Activated T-helper 17 cell treated with anti-CD3 and anti-CD28 coated beads, Interleukin-2, amount 50 U/mL, for 72 hours (primary cell): ENCODE results near the gene PDE12. TPM values are rescaled to one million over a fixed set of nuclear protein-coding genes. Genes with fewer than 3 reads are reported as not detected.

Experiments
- ATAC-seq: fragments of 150-1000 bp; cut with Tn5 transposase; replicated peaks from 2 replicates; pipeline ENCODE4 v1.10.0; 2021; ENCODE audit warnings: mild to moderate bottlenecking, moderate library complexity
- H3K27ac Mint-ChIP-seq: one replicate; pipeline ENCODE4 v1.8.0; 2022; ENCODE audit warnings: mixed read lengths
- H3K27me3 Mint-ChIP-seq: one replicate; pipeline ENCODE4 v1.8.0; 2022; ENCODE audit warnings: mixed read lengths
- H3K36me3 Mint-ChIP-seq: one replicate; pipeline ENCODE4 v1.8.0; 2022; ENCODE audit warnings: low read depth, mild to moderate bottlenecking, mixed read lengths
- H3K4me1 Mint-ChIP-seq: one replicate; pipeline ENCODE4 v1.8.0; 2022; ENCODE audit warnings: mixed read lengths
- H3K4me3 Mint-ChIP-seq: one replicate; pipeline ENCODE4 v1.8.0; 2022; ENCODE audit warnings: mild to moderate bottlenecking, mixed read lengths
- H3K9me3 Mint-ChIP-seq: one replicate; pipeline ENCODE4 v1.8.0; 2022; ENCODE audit warnings: mixed read lengths
- total RNA-seq, 2 donors: library from RNA; stranded (reverse); gene quantifications; one replicate each; pipeline ENCODE4 v1.2.3, GENCODE V29; 2022

The PDE12 gene, protein sequence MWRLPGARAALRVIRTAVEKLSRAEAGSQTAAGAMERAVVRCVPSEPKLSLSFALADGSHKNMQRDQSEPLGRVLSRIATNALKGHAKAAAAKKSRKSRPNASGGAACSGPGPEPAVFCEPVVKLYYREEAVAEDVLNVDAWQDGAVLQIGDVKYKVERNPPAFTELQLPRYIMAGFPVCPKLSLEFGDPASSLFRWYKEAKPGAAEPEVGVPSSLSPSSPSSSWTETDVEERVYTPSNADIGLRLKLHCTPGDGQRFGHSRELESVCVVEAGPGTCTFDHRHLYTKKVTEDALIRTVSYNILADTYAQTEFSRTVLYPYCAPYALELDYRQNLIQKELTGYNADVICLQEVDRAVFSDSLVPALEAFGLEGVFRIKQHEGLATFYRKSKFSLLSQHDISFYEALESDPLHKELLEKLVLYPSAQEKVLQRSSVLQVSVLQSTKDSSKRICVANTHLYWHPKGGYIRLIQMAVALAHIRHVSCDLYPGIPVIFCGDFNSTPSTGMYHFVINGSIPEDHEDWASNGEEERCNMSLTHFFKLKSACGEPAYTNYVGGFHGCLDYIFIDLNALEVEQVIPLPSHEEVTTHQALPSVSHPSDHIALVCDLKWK
- total RNA-seq, result 10 to 100 TPM; 20.8 to 31.4 TPM

DNA sequence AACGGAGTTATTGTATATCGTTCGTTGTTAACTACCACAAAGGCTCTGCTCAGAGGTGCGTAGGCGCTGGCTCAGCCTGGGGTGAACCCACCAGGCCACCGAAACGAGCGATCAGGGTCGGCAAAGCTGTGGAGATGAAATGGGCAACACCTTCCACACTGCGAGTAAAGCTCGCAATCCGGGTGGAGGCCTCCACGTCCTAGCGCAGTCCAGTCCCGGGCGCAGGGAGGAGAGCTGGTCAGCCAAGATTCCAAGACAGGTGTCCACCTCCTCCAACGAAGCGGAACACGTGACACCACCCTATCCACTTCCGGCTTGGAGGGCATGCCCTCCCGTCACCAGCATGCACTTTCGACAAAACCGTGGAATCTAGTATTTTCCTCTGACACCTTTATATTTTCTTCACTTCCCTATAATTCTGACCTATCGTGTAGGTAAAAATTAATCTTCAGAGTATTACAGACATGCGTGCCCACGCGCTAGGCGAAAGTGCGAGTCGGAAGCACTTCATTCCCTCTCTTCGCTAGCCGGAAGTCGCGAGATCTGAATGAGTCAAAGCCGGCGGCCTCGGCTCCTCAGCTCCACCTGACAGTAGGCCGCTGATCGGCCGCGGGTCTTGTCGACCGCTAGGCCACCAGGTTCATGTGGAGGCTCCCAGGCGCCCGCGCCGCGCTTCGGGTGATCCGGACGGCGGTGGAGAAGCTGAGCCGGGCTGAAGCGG lies at the start of gene PDE12:
TSS of gene PDE12 (plus strand) at position 537 of the 721 bp plus-strand sequence. CDS start at position 643, 106 bp downstream.
- ATAC-seq, result peak; percentile 86
- H3K9me3 Mint-ChIP-seq, result no peaks in the 10 kb centered on the region
- peak within 1 kb of the TSS; percentile 98 for H3K4me3 Mint-ChIP-seq
- no peaks in the 10 kb centered on the region for H3K27me3 Mint-ChIP-seq
- peaks cover 47% of the 10 kb centered on the region for H3K36me3 Mint-ChIP-seq
- peaks cover 13% of the 10 kb centered on the region for H3K4me1 Mint-ChIP-seq
- peak within 1 kb of the TSS; percentile 98 for H3K27ac Mint-ChIP-seq

DNA sequence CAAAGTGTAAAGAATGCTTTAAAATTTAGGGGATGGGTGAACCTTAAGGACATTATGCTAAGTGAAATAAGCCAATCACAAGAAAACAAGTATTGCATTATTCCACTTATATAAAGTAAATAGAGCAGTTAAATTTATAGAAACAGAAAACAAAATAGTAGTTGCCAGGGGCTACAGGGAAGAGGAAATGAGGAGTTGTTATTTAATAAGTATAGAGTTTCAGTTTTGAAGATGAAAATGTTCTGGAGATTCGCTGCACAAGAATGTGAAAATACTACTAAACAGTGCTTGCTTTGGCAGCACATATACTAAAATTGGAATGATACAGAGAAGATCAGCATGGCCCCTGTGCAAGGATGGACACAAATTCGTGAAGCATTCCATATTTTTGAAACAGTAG lies 43.9 kb upstream of the PDE12 start:
- Mint-ChIP-seq H3K36me3 (no peaks in the 10 kb centered on the region), H3K4me3 (no peak overlapping the region), H3K4me1 (no peaks in the 10 kb centered on the region), H3K27me3 (peaks cover 14% of the 10 kb centered on the region), H3K9me3 (no peaks in the 10 kb centered on the region), H3K27ac (no peak overlapping the region)
- ATAC-seq, result no peak

DNA sequence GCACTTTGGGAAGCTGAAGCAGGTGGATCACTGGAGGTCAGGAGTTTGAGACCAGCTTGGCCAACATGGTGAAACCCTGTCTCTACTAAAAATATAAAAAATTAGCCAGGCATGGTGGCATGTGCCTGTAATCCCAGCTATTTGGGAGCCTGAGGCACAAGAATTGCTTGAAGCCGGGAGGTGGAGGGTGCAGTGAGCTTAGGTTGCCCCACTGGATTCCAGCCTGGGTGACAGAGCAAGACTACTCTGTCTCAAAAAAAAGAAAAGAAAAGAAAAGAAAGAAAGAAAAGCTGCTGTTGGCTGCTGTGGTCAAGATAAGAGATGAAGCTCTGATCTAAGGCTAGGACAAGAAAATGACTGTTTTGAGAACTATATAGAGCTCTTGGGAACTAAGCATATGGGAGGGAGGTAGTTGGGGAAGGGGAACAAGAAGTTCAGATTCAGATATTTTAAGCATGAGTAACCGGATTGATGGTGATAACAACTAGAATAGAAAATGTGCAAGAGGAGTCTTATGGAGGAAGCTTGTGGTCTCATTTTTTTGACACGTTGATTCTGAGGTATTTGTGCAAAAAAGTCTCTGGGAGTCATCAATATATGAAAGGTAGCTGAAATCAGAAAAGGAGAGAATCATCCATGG lies 37.7 kb upstream of the PDE12 start:
- ATAC-seq, result no peak
- H3K4me1 Mint-ChIP-seq, result no peaks in the 10 kb centered on the region
- H3K4me3 Mint-ChIP-seq, result no peak overlapping the region
- peaks cover 7% of the 10 kb centered on the region for H3K27me3 Mint-ChIP-seq
- no peaks in the 10 kb centered on the region for H3K36me3 Mint-ChIP-seq
- H3K27ac Mint-ChIP-seq, result no peak overlapping the region
- H3K9me3 Mint-ChIP-seq, result no peaks in the 10 kb centered on the region

DNA sequence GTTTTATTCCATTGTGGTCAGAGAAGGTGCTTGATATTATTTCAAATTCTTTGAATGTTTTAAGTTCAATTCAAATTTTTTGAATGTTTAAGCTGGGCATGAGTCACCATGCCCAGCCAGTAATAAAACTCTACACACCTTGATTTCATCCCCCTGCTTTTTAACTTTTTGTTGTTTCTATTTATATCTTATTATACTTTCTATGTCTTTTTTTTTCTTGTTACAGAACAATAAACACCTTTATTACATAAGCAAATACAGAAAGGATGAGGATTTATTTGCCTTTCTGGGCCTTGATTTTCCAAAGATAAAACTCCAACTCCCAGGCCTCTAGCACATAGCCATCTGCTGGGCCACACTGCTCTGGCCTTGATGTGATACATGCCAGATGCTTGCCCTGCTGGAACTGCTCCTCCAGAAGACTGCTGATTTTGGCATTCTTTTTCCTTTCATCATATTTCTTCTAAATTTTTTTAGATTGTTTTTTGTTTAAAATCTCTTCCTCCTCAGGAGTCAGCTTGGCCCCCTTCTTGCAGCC lies 25.9 kb upstream of the PDE12 start:
- no peaks in the 10 kb centered on the region for H3K9me3 Mint-ChIP-seq
- no peak for ATAC-seq
- H3K36me3 Mint-ChIP-seq, result no peaks in the 10 kb centered on the region
- H3K27ac Mint-ChIP-seq, result no peak overlapping the region
- H3K27me3 Mint-ChIP-seq, result no peaks in the 10 kb centered on the region
- no peak overlapping the region for H3K4me3 Mint-ChIP-seq
- H3K4me1 Mint-ChIP-seq, result no peaks in the 10 kb centered on the region

DNA sequence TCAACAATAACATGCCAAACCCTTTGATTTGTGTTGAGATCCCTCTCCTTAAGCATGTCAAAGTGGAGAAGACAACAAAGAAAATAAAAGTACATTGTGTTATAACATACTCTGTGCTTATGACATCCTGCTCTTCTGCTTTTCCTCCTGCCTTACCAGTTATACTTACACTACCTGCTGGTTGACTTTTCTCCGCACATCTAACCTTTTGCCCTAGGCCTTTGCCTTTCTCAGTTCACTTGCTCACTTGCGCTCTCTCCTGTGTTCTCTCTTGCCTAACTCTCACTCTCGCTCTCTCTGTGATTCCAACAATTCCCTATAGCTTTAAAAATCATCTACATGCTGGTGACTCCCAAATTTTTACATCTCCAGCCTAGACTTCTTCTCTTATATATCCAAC lies 17.6 kb upstream of the PDE12 start:
- Mint-ChIP-seq H3K27me3 (no peaks in the 10 kb centered on the region), H3K9me3 (no peaks in the 10 kb centered on the region), H3K4me3 (no peak overlapping the region), H3K36me3 (no peaks in the 10 kb centered on the region), H3K27ac (no peak overlapping the region), H3K4me1 (no peaks in the 10 kb centered on the region)
- no peak for ATAC-seq

DNA sequence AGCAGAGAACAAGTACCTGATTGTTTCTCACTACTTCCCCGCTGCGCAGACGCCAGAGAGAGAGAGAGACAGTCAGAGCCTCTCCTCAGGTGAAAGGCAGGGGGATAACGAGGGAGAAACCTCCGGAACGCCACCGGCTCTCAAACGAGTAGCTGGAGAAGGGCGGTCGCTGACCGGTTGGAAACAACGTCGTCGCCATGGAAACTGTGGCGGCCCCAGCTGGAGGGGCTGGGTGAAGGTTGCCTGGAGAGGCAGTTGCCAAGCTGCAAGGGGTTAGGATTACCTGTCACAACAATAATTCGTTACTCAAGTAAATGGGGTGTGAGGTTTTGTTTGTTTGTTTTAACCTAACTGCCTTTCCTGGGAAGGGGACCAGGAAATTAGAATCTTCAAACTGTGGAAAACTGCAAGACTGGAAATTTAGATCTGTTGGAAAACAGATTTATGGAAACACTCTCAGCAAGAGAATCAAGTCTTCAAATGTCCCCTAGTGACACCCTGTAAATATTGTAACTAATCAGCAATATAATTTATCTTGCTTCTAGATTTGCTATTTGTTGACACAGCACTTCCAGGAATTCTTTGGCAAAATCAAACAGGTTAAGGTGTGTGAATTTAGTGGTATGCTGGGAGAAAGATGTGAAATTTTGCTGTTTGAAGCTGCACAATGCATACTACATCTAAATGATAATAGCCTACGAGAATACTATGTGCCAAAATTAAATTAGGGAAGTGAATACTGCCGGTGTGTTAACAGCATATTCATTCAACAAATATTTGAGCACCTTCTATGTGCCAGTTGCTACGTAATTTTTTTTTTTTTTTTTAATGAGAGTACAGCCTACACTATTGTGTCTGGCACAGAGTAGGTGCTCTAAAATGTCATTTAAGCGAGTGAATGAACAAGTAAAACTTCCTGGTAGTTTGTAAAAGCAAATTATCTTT lies 11.6 kb upstream of the PDE12 start, which contains the start of gene DNAH12:
TSS of gene DNAH12 (minus strand) at position 164 of the 945 bp plus-strand sequence. CDS start 1,474 bp downstream, outside the sequence.
- H3K9me3 Mint-ChIP-seq, result no peaks in the 10 kb centered on the region
- no peaks in the 10 kb centered on the region for H3K36me3 Mint-ChIP-seq
- H3K4me1 Mint-ChIP-seq, result no peaks in the 10 kb centered on the region
- no peak within 1 kb of the TSS for H3K4me3 Mint-ChIP-seq
- H3K27ac Mint-ChIP-seq, result no peak within 1 kb of the TSS
- peaks cover 7% of the 10 kb centered on the region for H3K27me3 Mint-ChIP-seq
- no peak for ATAC-seq

DNA sequence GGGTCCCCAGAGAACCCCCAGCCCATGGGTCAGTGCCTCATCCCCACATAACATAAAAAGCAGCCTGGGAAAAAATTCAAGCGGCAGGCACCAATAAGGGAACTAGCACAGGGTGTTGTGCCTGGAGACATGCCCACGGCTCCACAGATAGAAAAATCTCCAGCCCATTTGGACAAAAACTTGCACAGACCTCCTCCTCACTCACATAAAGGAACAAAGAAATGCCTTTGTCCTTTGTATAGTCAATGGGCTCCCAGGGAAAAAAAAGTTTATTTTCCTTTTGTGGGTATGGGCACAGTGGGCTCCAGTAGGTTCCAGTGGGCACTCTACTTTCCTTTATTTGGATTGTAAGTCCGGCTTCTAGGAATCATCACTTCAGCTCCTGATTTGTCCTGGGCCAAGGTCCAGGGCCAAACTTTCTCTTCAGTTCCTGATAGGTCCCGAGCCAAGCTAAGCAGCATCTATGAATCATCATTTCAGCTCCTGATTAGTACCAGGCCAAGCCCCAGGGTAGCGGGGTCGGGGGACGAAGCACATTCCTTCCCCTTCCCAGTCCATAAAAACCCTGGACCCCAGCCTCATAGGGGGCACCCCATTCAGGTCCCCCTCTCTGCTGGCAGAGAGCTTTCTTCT lies 10.3 kb upstream of the PDE12 start:
- Mint-ChIP-seq H3K4me3 (no peak overlapping the region), H3K27ac (no peak overlapping the region), H3K9me3 (no peaks in the 10 kb centered on the region), H3K27me3 (peaks cover 7% of the 10 kb centered on the region), H3K36me3 (no peaks in the 10 kb centered on the region), H3K4me1 (no peaks in the 10 kb centered on the region)
- no peak for ATAC-seq

DNA sequence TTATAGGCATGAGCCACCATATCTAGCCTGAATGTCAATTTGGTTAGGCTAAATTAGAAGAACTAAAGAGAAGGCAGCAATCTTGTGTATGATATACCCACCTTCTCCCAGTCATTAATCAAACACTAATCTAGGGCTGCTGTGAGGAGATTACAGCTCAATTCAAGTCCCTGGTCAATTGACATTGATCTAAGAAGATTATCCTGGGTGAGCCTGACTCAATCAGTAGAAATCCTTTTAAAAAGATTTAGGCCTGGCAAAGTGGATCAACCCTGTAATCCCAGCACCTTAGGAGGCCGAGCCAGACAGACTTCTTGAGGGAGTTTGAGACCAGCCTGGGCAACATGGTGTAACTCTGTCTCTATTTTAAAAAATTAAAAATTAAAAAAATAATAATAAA lies 9.5 kb upstream of the PDE12 start:
- Mint-ChIP-seq H3K4me3 (no peak overlapping the region), H3K27ac (no peak overlapping the region), H3K27me3 (peaks cover 7% of the 10 kb centered on the region), H3K9me3 (no peaks in the 10 kb centered on the region), H3K4me1 (no peaks in the 10 kb centered on the region), H3K36me3 (no peaks in the 10 kb centered on the region)
- ATAC-seq, result no peak

DNA sequence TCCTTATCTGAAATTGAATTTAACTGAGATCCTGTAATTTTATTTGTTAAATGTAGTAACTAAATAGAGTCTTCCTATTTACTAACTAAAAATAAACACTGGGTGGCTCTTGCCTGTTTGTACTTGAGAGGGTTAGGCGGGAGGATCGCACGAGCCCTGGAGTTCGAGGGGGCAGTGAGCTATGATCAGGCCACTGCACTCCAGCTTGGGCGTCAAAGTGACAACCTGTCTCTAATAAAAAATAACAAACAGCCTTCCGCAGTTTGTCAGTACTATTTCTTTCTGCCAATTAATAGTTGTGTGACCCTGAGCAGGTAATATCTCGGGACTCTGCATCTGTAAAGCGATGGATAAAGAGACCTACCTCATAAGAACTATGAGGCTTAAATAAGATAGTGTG lies 768 bp upstream of the PDE12 start:
- H3K4me3 Mint-ChIP-seq, result peak overlapping the region; percentile 98
- H3K36me3 Mint-ChIP-seq, result peaks cover 41% of the 10 kb centered on the region
- H3K27ac Mint-ChIP-seq, result peak overlapping the region; percentile 98
- no peaks in the 10 kb centered on the region for H3K27me3 Mint-ChIP-seq
- ATAC-seq, result no peak
- peaks cover 13% of the 10 kb centered on the region for H3K4me1 Mint-ChIP-seq
- no peaks in the 10 kb centered on the region for H3K9me3 Mint-ChIP-seq

DNA sequence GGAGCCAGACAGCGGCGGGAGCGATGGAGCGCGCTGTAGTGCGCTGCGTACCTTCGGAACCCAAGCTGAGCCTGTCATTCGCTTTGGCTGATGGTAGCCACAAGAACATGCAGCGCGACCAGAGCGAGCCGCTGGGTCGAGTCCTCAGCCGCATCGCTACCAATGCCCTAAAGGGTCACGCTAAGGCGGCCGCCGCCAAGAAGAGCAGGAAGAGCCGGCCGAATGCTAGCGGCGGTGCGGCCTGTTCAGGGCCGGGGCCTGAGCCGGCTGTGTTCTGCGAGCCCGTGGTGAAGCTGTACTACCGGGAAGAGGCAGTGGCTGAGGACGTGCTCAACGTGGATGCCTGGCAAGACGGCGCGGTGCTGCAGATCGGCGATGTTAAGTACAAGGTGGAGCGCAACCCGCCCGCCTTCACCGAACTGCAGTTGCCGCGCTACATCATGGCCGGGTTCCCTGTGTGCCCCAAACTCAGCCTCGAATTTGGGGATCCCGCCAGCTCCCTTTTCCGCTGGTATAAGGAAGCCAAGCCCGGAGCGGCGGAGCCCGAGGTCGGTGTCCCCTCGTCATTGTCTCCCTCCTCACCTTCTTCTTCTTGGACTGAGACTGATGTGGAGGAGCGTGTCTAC lies 498 bp downstream of the PDE12 start:
- ATAC-seq, result peak; percentile 37
- Mint-ChIP-seq H3K4me1 (peaks cover 13% of the 10 kb centered on the region), H3K27me3 (no peaks in the 10 kb centered on the region), H3K4me3 (peak overlapping the region; percentile 98), H3K27ac (peak overlapping the region; percentile 98), H3K36me3 (peaks cover 53% of the 10 kb centered on the region), H3K9me3 (no peaks in the 10 kb centered on the region)

DNA sequence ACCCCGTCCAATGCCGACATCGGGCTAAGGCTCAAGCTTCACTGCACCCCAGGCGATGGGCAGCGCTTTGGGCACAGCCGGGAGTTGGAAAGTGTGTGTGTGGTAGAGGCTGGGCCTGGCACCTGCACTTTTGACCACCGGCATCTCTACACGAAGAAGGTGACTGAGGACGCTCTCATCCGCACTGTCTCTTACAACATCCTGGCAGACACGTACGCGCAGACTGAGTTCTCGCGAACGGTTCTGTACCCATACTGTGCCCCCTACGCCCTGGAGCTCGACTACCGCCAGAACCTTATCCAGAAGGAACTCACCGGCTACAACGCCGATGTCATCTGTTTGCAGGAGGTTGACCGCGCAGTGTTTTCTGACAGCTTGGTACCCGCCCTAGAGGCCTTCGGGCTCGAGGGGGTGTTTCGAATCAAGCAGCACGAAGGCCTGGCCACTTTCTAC lies 1.0 kb downstream of the PDE12 start:
- peak; percentile 64 for ATAC-seq
- peak overlapping the region; percentile 98 for H3K4me3 Mint-ChIP-seq
- H3K36me3 Mint-ChIP-seq, result peaks cover 58% of the 10 kb centered on the region
- H3K9me3 Mint-ChIP-seq, result no peaks in the 10 kb centered on the region
- peak overlapping the region; percentile 98 for H3K27ac Mint-ChIP-seq
- H3K27me3 Mint-ChIP-seq, result no peaks in the 10 kb centered on the region
- peaks cover 13% of the 10 kb centered on the region for H3K4me1 Mint-ChIP-seq

DNA sequence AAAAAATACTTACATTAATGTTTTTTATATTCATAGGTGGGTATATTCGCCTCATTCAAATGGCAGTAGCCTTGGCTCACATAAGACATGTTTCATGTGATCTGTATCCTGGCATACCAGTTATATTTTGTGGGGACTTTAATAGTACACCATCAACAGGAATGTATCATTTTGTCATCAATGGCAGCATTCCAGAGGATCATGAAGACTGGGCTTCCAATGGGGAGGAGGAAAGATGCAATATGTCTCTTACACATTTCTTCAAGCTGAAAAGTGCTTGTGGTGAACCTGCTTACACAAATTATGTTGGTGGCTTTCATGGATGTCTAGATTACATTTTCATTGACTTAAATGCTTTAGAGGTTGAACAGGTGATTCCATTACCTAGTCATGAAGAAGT lies 3.5 kb downstream of the PDE12 start:
- Mint-ChIP-seq H3K27ac (peak overlapping the region; percentile 71), H3K4me3 (peak overlapping the region; percentile 98), H3K36me3 (peaks cover 79% of the 10 kb centered on the region), H3K27me3 (no peaks in the 10 kb centered on the region), H3K4me1 (peaks cover 13% of the 10 kb centered on the region), H3K9me3 (no peaks in the 10 kb centered on the region)
- ATAC-seq, result no peak
